Motor neuron (in vitro differentiated cells): ENCODE results near the gene GTPBP4. TPM values are rescaled to one million over a fixed set of nuclear protein-coding genes. Genes with fewer than 3 reads are reported as not detected.

Experiments used
- ATAC-seq, 8 experiments: fragments of 200-7000 bp; cut with Tn5 transposase; replicated peaks in 6 of 8; 2 replicates each; pipeline ENCODE4 v1.8.0; 2021; ENCODE audit warnings: mild to moderate bottlenecking in 8 of 8, moderate library complexity in 8 of 8
- H3K27ac ChIP-seq, 2 donors: fragments of 250-450 bp; sonication (Bioruptor Pico); 2 replicates each; pipeline ENCODE4 v1.9.0; 2021; ENCODE audit warnings: antibody characterized with exemption in 2 of 2, mild to moderate bottlenecking in 2 of 2, moderate library complexity in 1 of 2
- H3K4me1 ChIP-seq, 2 donors: fragments of 250-450 bp; sonication (Bioruptor Pico); replicated peaks in 1 of 2; 2 replicates each; pipeline ENCODE4 v1.6.1; 2021; ENCODE audit warnings: antibody characterized with exemption in 2 of 2, mild to moderate bottlenecking in 2 of 2, moderate library complexity in 1 of 2
- H3K4me3 ChIP-seq, 5 donors: fragments of 250-450 bp; sonication (Bioruptor Pico); 2 replicates each; pipeline ENCODE4 v1.9.0; 2021; ENCODE audit warnings: antibody characterized with exemption in 5 of 5, mild to moderate bottlenecking in 5 of 5, moderate library complexity in 4 of 5
- WGBS, 10 experiments: fragments of 450-650 bp; shearing (Covaris generic); methylation state at CpG; one replicate each; pipeline ENCODE4 v1.0.0; 2022; 5-methylcytosine and 5-hydroxymethylcytosine counted together
- in situ Hi-C, 9 experiments: fragments of 400-800 bp; cut with MboI; loops; one replicate each; pipeline ENCODE4 v1.15.0; 2021; ENCODE audit warnings: low sequenced_read_pairs in 9 of 9, low pct_unique_long_range_greater_than_20kb in 2 of 9; ENCODE audit not compliant: unreplicated experiment in 9 of 9
- total RNA-seq, 8 experiments: library from RNA; unstranded; fragments of 300-600 nt; gene quantifications; 2 replicates each; pipeline versions ENCODE4 v1.2.3 to v1.2.4, GENCODE V29; 2022

GTPBP4 gene
- total RNA-seq, 8 experiments from 2014 or later, result 35.9 to 115 (median 49.1) TPM

DNA sequence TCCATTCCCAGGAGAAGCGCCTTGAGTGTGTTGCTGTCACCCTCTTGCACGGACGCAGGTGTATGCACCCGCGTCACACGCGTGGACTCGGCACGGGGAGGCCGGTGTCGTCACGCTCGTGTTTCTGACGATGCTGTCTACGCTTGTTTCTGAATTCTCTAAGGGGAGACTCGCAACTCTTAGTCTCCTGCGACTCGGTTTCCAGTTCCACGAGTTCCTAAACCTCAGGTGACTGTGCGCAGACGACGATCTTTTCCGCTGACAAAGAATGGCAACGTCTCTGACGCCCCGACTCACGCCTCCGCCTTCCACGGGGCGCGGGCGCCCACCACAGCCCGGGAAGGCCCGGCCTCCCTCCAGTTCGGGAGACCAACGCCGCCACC lies 60.1 kb downstream of the GTPBP4 start:
- Histone ChIP-seq H3K4me3 (peak overlapping the region; percentile 63 to 87 (median 72)), H3K4me1 (peaks cover 0 to 34% of the 10 kb centered on the region in 2 donors), H3K27ac (peak overlapping the region; percentile 96 to 99)
- 0 to 1% (median 0%) methylated on average over 2 to 15 of the region's 37 CpGs; no CpG with 5 or more reads in 6 of the 10 experiments for WGBS, 10 experiments
- ATAC-seq, result peak in 6 of 8 experiments; percentile 0
- in situ Hi-C loops, result no loop called here

DNA sequence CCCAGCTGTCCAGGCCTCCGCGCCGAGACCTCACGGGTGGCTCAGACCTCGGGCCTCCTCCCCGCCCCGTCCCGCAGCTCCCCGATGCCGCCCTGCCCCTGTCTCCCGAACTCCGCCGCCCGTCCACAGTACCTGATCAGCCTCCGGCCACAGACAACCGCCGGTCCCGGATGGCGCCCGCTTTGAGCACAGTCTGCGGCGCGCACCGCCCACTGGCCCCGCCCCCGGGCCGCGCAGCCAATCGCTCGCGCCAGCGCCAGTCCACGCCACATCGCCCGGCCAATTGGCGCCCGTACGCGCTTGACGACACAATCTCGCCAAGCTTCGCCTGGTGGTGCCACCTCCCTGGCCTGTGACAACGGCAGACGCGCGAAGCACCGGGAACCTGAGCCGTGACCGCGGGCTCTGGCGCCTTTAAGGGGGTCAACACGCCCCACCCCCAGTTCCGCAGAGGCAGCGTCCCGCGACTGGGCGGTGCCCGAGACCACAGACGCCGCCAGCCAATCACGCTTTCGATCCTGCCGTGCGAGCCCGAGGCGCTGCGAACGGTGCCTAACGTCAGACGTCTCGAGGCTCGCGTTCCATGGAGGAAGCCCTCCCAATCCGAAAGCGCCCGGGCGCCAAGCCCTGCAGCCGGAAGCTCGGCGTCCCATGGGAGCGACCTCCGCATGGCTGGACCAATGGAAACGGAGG lies 60.6 kb downstream of the GTPBP4 start, which contains the start of gene IDI1:
TSS of gene IDI1 (minus strand) at position 388 of the 693 bp plus-strand sequence. CDS start at position 272, 116 bp downstream.
- peak within 1 kb of the TSS; percentile 96 to 99 for H3K27ac ChIP-seq
- 0 to 13% (median 0%) methylated on average over 1 to 13 of the region's 83 CpGs; no CpG with 5 or more reads in 6 of the 10 experiments for WGBS, 10 experiments
- H3K4me3 ChIP-seq, result peak within 1 kb of the TSS; percentile 63 to 87 (median 72)
- H3K4me1 ChIP-seq, result peaks cover 0 to 30% of the 10 kb centered on the region in 2 donors
- in situ Hi-C loops, result no loop called here
- peak; percentile 79 to 89 (median 87) for ATAC-seq

DNA sequence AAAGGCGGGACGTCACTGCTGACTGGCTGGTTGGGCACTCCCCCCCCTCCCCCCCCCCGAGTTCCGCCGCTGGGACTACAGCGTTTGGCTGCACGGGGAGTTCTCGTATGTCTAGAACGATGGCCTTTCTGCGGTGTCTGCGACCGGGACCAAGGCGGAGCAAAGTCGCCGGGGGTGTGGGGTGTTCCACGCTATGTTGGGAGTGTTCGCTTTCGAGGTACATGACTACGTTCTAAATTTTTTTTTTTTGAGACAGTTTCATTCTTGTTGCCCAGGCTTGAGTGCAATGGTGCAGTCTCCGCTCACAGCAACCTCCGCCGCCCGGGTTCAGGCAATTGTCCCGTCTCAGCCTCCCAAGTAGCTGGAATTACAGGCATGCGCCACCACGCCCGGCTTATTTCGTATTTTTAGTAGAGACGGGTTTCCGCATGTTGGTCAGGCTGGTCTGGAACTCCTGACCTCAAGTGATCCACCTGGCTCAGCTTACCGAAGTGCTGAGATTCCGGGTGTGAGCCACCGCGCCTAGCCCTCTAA lies 61.3 kb downstream of the GTPBP4 start:
- in situ Hi-C loops, result no loop called here
- Histone ChIP-seq H3K4me3 (peak overlapping the region; percentile 63 to 87 (median 72)), H3K27ac (peak overlapping the region; percentile 96 to 99), H3K4me1 (peaks cover 0 to 30% of the 10 kb centered on the region in 2 donors)
- peak in 2 of 8 experiments; percentile 0 to 1 for ATAC-seq
- WGBS, 10 experiments, result 0 to 10% (median 1%) methylated on average over 2 to 24 of the region's 34 CpGs; no CpG with 5 or more reads in 2 of the 10 experiments

DNA sequence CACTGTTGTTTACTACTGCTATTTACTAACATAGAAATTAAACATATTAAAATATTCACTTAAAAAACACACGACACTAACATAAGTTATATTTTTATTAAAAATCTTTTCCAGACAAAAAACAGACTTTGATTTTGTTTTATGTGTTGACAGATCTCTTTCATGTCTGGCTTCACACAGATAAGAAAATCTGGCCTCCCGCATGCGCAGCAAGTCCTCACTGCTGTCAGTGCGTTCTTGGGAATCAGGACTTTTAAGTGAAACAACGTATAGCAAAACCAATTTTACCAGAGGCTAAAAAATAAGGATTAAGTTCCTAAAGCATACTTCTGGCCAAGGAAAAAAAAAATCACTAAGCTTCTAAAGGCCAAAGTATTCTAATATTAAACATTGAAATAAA lies 61.9 kb downstream of the GTPBP4 start:
- in situ Hi-C loops, result no loop called here
- 3 to 60% (median 26%) methylated on average over 1 to 5 of the region's 5 CpGs for WGBS, 10 experiments
- peak overlapping the region; percentile 63 to 87 (median 72) for H3K4me3 ChIP-seq
- no peak for ATAC-seq
- peak overlapping the region in 1 of 2 donors; percentile 96 for H3K27ac ChIP-seq
- H3K4me1 ChIP-seq, result peaks cover 5 to 30% of the 10 kb centered on the region in 2 donors

DNA sequence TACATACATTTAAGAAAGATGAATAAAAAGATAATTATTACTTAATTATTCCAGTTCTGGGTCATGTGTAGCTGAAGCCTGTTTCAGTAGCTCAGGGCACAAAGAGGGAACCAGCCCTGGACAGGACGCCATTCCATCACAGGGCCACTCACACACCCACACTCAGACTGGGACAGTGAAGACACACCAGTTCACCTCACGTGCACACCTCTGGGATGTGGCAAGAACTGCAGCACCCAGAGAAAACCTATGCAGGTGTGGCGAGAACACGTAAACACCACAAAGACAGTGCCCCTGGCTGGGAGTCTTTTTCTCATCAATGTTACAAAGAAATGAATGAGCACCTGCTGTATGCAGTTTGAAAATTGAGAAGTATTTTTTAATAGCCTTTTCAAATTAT lies 62.3 kb downstream of the GTPBP4 start:
- H3K27ac ChIP-seq, result no peak overlapping the region
- peaks cover 7 to 30% of the 10 kb centered on the region in 2 donors for H3K4me1 ChIP-seq
- ATAC-seq, result no peak
- 60 to 100% (median 72%) methylated on average over 1 to 3 of the region's 4 CpGs; no CpG with 5 or more reads in 3 of the 10 experiments for WGBS, 10 experiments
- peak overlapping the region; percentile 63 to 87 (median 72) for H3K4me3 ChIP-seq
- in situ Hi-C loops, result no loop called here

DNA sequence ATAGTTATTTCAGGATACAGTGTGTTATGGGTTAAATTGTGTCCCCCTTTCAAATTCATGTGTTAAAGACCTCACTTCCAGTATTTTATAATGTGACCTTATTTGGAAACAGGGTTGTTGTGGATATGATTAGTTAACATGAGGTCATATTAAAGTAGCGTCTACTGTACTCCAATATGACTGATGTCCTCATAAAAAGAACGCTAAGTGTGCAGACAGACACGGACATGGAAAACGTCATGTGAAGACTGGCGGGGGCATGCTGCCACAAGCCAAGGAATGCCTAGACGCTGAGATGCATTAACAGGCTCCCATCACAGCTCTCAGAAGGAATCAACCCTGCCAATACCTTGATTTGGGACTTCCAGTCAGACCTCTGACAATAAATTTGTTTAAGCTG lies 66.5 kb downstream of the GTPBP4 start:
- no peak overlapping the region for H3K27ac ChIP-seq
- in situ Hi-C loops, result no loop called here
- ATAC-seq, result no peak
- H3K4me1 ChIP-seq, result peaks cover 12 to 36% of the 10 kb centered on the region in 2 donors
- 0 to 80% (median 65%) methylated on average over 1 to 6 of the region's 6 CpGs; no CpG with 5 or more reads in 2 of the 10 experiments for WGBS, 10 experiments
- H3K4me3 ChIP-seq, result no peak overlapping the region

DNA sequence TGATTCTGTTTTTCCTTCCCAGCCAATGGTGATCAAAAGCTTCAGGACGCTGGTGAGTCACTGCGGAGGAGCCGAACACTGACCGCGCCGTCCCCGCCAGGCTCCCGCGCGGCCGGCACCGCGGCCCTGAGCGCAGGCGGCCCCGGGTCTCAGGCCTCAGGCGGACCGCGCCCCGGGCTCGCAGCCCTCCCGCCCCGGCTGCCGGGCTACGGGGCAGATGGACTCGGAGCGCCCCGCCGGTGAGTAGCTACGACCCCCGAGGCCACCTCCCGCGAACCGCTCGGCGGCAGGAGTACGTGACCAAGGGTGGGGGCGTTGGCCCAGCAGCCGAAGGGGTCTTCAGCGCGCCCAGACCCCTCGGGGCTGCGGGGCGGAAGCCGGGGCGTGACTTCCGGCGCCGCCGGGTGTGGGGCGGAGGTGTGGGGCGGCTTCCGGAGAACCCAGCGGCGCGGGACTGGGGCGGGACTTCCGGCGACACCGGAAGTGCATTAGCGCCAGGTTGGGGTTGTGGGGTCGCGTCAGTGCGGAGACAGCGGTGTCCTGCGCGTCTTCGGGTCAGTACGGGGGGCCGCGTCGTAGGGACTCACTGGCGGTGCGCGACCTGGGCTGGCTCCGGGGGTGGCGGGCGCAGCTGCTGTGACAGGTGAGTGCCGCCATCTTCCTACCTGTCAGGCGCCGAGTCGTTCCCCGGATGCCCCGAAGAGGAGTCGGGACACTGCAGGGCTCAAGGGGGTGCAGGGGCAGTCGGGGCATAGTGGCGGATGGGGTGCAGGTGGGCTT lies 68.3 kb downstream of the GTPBP4 start, which contains the start of gene WDR37:
TSS of gene WDR37 (plus strand) at position 60 of the 780 bp plus-strand sequence. CDS start 15,771 bp downstream, outside the sequence.
- peak; percentile 87 to 97 (median 94) for ATAC-seq
- Histone ChIP-seq H3K4me3 (peak within 1 kb of the TSS; percentile 89 to 100 (median 99)), H3K4me1 (peaks cover 12 to 24% of the 10 kb centered on the region in 2 donors), H3K27ac (peak within 1 kb of the TSS; percentile 92 to 94)
- in situ Hi-C loops, result no loop called here
- WGBS, 10 experiments, result 0% methylated on average over 1 to 13 of the region's 87 CpGs; no CpG with 5 or more reads in 6 of the 10 experiments

DNA sequence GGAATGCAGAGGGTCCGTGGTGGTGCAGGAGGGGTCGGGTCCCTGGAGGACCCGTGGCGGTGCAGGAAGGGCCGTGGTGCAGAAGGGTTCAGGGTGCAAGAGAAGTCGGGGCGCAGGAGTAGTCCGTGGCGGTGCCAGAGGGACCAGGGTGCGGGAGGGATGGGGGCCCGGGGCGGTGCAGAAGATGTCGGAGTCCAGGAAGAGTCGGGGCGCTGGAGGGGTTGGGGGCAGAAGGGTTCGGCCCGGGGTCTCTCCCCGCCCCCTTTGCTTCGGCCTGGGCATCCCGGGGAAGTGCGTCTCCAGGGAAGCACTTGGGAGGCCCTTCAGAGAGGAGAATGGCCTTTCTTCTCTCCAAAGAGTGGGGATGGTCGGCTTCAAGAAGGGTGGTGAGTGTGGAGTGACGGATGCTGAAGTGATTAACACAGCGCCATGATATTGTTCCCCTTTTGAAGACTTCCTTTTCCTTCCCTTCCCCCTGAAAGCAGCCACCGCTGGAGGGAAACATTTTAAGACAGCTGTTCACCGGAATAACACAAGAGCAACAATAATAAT lies 68.9 kb downstream of the GTPBP4 start:
- 0 to 16% (median 0%) methylated on average over 1 to 9 of the region's 26 CpGs; no CpG with 5 or more reads in 1 of the 10 experiments for WGBS, 10 experiments
- H3K4me3 ChIP-seq, result peak overlapping the region; percentile 89 to 100 (median 99)
- H3K27ac ChIP-seq, result peak overlapping the region; percentile 92 to 94
- peak in 4 of 8 experiments; percentile 4 to 39 (median 8) for ATAC-seq
- in situ Hi-C loops, result no loop called here
- H3K4me1 ChIP-seq, result peaks cover 12 to 22% of the 10 kb centered on the region in 2 donors

DNA sequence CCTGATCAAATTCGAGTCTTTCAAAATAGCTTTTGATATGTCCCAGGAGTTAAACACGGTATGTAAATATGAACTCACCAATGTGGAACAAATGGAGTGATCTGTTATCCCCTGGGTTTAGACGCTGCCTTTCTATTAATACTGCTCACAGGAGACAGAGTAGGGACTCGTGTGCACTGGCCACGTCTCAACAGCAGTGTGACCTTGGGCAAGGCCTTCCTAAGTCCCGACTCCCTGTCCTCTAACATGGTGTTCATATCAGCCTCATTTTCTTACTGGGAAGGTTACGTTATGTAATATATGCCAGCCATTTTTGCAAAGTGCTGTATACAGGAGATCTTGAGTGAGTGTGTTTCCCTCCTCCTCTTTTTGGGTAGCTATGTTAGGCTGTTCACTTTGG lies 69.8 kb downstream of the GTPBP4 start:
- WGBS, 10 experiments, result 20 to 100% (median 83%) methylated on average over 1 to 5 of the region's 7 CpGs; no CpG with 5 or more reads in 1 of the 10 experiments
- Histone ChIP-seq H3K4me3 (peak overlapping the region in 2 of 5 donors; percentile 92 to 100), H3K27ac (no peak overlapping the region), H3K4me1 (peaks cover 12 to 22% of the 10 kb centered on the region in 2 donors)
- in situ Hi-C loops, result no loop called here
- no peak for ATAC-seq

DNA sequence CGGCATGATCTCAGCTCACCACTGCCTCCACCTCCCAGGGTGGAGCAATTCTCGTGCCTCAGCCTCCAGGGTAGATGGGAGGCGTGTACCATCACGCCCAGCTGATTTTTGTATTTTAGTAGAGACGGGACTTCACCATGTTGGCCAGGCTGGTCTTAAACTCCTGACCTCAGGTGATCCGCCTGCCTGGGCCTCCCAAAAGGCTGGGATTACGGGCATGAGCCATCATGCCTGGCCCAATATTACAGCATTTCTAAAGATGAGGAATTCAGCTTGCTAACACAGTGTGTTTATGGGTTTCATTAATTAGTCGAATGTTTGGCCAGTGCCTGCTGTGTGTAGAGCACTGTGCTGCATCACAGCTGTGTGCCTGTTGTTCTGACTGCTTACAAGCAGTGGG lies 71.7 kb downstream of the GTPBP4 start:
- H3K4me1 ChIP-seq, result peaks cover 14 to 24% of the 10 kb centered on the region in 2 donors
- H3K4me3 ChIP-seq, result no peak overlapping the region
- in situ Hi-C loops, result no loop called here
- ATAC-seq, result no peak
- WGBS, 10 experiments, result 80 to 100% (median 93%) methylated on average over 1 to 6 of the region's 8 CpGs; no CpG with 5 or more reads in 3 of the 10 experiments
- no peak overlapping the region for H3K27ac ChIP-seq

DNA sequence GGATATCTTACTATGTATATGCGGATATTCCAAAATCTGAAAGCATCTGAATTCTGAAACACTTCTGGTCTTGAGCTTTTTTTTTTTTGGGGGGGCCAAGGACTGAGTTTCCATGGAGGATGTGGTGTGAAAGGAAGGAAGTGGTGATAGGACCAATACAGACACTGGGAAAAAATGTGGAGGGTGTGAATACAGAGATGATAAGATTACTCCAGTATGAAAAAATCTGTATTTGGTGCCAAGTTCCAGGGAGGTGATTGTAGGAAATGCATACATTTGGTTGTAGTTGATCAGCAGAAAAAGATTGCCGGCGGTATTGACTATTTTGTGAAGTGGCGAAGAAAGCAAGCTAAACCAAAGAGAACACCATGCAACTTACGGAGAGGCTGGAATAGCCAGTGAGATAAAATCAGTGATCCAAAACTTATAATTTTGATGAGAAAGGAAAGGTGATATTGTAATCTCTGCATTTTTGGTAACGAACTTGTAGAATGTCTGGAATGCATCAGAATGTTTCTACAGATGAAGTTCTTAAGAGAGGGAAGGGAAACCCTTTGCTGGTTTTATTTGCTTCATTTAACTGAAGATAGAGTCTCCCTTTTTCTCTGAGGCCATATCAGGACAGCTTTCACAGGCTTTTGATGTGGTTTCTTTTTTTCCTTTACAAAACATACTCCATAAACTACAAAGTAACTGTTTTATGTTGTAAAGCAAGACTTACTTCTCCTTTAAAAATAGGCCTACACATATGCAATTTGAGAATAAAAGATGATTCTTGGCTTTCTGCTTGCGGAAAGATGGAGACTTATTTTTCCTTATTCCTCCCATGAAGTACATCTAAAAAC lies 73.9 kb downstream of the GTPBP4 start:
- H3K27ac ChIP-seq, result no peak overlapping the region
- WGBS, 10 experiments, result 75 to 100% (median 96%) methylated on average over 2 to 7 of the region's 7 CpGs
- H3K4me3 ChIP-seq, result no peak overlapping the region
- peaks cover 8 to 20% of the 10 kb centered on the region in 2 donors for H3K4me1 ChIP-seq
- no peak for ATAC-seq
- in situ Hi-C loops, result no loop called here
